ENCODE data around the gene FBXO47. TPM values are rescaled to one million over a fixed set of nuclear protein-coding genes. Genes with fewer than 3 reads are reported as not detected.
A peak's percentile ranks its signal among the peaks of the same experiment; 100 is the strongest.
"Not testable (repeated sequence)": the region's sequence is repeated elsewhere in the genome, so short reads cannot be mapped to it uniquely, and the experiment has no call there.

Gene FBXO47
- total RNA-seq, 1 donor from 2014 or later, result not detected

GRCh38 chr17:38984666-38985065, 17.5 kb upstream of the FBXO47 start:
- H3K4me3 Mint-ChIP-seq, result no peak overlapping the region
- no peaks in the 10 kb centered on the region for H3K9me3 Mint-ChIP-seq
- H3K27ac Mint-ChIP-seq, result no peak overlapping the region
- no peaks in the 10 kb centered on the region for H3K27me3 Mint-ChIP-seq (ENCODE audit: low read depth)
- H3K4me1 Mint-ChIP-seq, result peaks cover 11% of the 10 kb centered on the region
- H3K36me3 Mint-ChIP-seq, result no peaks in the 10 kb centered on the region
- no peak for TF ChIP-seq CTCF (IDR thresholded peaks at IDR 0.05; ENCODE audit: unreplicated experiment)
- DNase-seq (ENCODE audit: low spot score in 2 of 2, unreplicated experiment in 2 of 2), result no peak

- Mint-ChIP-seq H3K36me3 (no peaks in the 10 kb centered on the region), H3K4me1 (peaks cover 11% of the 10 kb centered on the region), H3K27ac (no peak overlapping the region), H3K9me3 (no peaks in the 10 kb centered on the region), H3K4me3 (no peak overlapping the region), H3K27me3 (ENCODE audit: low read depth) (no peaks in the 10 kb centered on the region)
- DNase-seq (ENCODE audit: low spot score in 2 of 2, unreplicated experiment in 2 of 2), result no peak
- peak; percentile 64 for TF ChIP-seq CTCF (IDR thresholded peaks at IDR 0.05; ENCODE audit: unreplicated experiment)
These were observed 15.9 kb upstream of the FBXO47 start for GRCh38 chr17:38982858-38983746.

- no peak overlapping the region for H3K4me3 Mint-ChIP-seq
These were observed 14.4 kb upstream of the FBXO47 start for GRCh38 chr17:38981636-38982035.

GRCh38 chr17:38980490-38981217, 13.5 kb upstream of the FBXO47 start:
- TF ChIP-seq CTCF (IDR thresholded peaks at IDR 0.05; ENCODE audit: unreplicated experiment), result no peak
- H3K36me3 Mint-ChIP-seq, result no peaks in the 10 kb centered on the region
- peak overlapping the region; percentile 70 for H3K27ac Mint-ChIP-seq
- H3K4me3 Mint-ChIP-seq, result no peak overlapping the region
- H3K9me3 Mint-ChIP-seq, result no peaks in the 10 kb centered on the region
- DNase-seq (ENCODE audit: low spot score in 2 of 2, unreplicated experiment in 2 of 2), result no peak
- H3K4me1 Mint-ChIP-seq, result peaks cover 11% of the 10 kb centered on the region
- H3K27me3 Mint-ChIP-seq (ENCODE audit: low read depth), result no peaks in the 10 kb centered on the region

More at GRCh38 chr17:38981636-38982035, 14.4 kb upstream of the FBXO47 start:
- no peak for TF ChIP-seq CTCF (IDR thresholded peaks at IDR 0.05; ENCODE audit: unreplicated experiment)
- Mint-ChIP-seq H3K9me3 (no peaks in the 10 kb centered on the region), H3K27me3 (ENCODE audit: low read depth) (no peaks in the 10 kb centered on the region), H3K36me3 (no peaks in the 10 kb centered on the region), H3K27ac (no peak overlapping the region), H3K4me1 (peaks cover 11% of the 10 kb centered on the region)
- DNase-seq (ENCODE audit: low spot score in 2 of 2, unreplicated experiment in 2 of 2), result no peak

- Mint-ChIP-seq H3K4me3 (no peak overlapping the region), H3K4me1 (peaks cover 11% of the 10 kb centered on the region), H3K27me3 (ENCODE audit: low read depth) (no peaks in the 10 kb centered on the region), H3K27ac (no peak overlapping the region), H3K9me3 (no peaks in the 10 kb centered on the region), H3K36me3 (no peaks in the 10 kb centered on the region)
- no peak for TF ChIP-seq CTCF (IDR thresholded peaks at IDR 0.05; ENCODE audit: unreplicated experiment)
- DNase-seq (ENCODE audit: low spot score in 2 of 2, unreplicated experiment in 2 of 2), result no peak
These were observed 11.0 kb upstream of the FBXO47 start for GRCh38 chr17:38978180-38978579.

GRCh38 chr17:38976187-38976551, 9.0 kb upstream of the FBXO47 start:
- H3K27ac Mint-ChIP-seq; DNase-seq (ENCODE audit: low spot score in 2 of 2, unreplicated experiment in 2 of 2); H3K27me3 Mint-ChIP-seq (ENCODE audit: low read depth); H3K4me3 Mint-ChIP-seq; H3K36me3 Mint-ChIP-seq; H3K9me3 Mint-ChIP-seq: not testable (repeated sequence)
- peaks cover 11% of the 10 kb centered on the region for H3K4me1 Mint-ChIP-seq
